SJCRH30 (cell line): ENCODE measurements around the gene P2RX1. TPM values are rescaled to one million over a fixed set of nuclear protein-coding genes. Genes with fewer than 3 reads are reported as not detected.
A peak's percentile ranks its signal among the peaks of the same experiment; 100 is the strongest.

Experiments used
- DNase-seq, 2 experiments: peaks; one replicate each; pipeline ENCODE4 v3.0.0-alpha.2; 2015 to 2020
- H3K27ac ChIP-seq: fragments of 250-450 bp; sonication (Bioruptor Pico); 2 replicates; pipeline ENCODE4 v1.5.1; 2020; ENCODE audit warnings: mild to moderate bottlenecking, moderate library complexity
- H3K27me3 ChIP-seq: fragments of 250-450 bp; sonication (Bioruptor Pico); 2 replicates; pipeline ENCODE4 v1.5.1; 2020; ENCODE audit warnings: mild to moderate bottlenecking, moderate library complexity
- H3K36me3 ChIP-seq: fragments of 250-450 bp; sonication (Bioruptor Pico); 2 replicates; pipeline ENCODE4 v1.5.1; 2020; ENCODE audit warnings: mild to moderate bottlenecking, moderate library complexity
- H3K4me1 ChIP-seq: fragments of 250-450 bp; sonication (Bioruptor Pico); 2 replicates; pipeline ENCODE4 v1.5.1; 2020; ENCODE audit warnings: mild to moderate bottlenecking, moderate library complexity
- H3K4me3 ChIP-seq: fragments of 250-450 bp; sonication (Bioruptor Pico); 2 replicates; pipeline ENCODE4 v1.5.1; 2020; ENCODE audit warnings: mild to moderate bottlenecking, moderate library complexity
- H3K9me3 ChIP-seq: fragments of 250-450 bp; sonication (Bioruptor Pico); replicated peaks from 2 replicates; pipeline ENCODE4 v1.5.1; 2020; ENCODE audit warnings: mild to moderate bottlenecking, moderate library complexity
- total RNA-seq: library from RNA; depleted of rRNA; stranded (reverse); fragments of >200 nt; shearing (Covaris generic); gene quantifications from 2 replicates; pipeline ENCODE4 v1.2.3, GENCODE V29; 2014

Gene P2RX1
- total RNA-seq, 1 experiment from 2014 or later, result 0.06 TPM

GRCh38 chr17:3910420-3911270, 5.6 kb downstream of the P2RX1 start:
- no peaks in the 10 kb centered on the region for H3K36me3 ChIP-seq
- no peaks in the 10 kb centered on the region for H3K9me3 ChIP-seq
- H3K27ac ChIP-seq, result no peak overlapping the region
- no peak for DNase-seq
- no peaks in the 10 kb centered on the region for H3K27me3 ChIP-seq
- peak overlapping the region; percentile 51 for H3K4me3 ChIP-seq
- no peaks in the 10 kb centered on the region for H3K4me1 ChIP-seq

DNA sequence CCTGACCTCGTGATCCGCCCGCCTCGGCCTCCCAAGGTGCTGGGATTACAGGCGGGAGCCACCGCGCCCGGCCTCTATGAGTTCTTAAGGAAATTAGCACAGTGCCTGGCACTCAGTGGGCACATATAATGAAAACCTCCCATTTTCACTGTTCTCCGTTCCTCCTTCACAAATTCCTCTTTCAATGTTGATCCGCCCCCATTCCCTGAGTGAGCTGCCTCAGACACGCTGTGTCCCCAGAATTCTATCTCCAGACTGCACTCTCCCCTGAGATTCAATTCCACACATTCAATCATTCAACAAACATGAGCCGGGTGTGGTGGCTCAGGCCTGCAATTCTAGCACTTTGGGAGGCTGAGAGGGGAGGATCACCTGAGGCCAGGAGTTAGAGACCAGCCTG, 7.0 kb downstream of the P2RX1 start:
- no peak overlapping the region for H3K4me3 ChIP-seq
- no peaks in the 10 kb centered on the region; the same call in 1 of the 2 replicates for H3K4me1 ChIP-seq
- H3K36me3 ChIP-seq, result no peaks in the 10 kb centered on the region
- H3K9me3 ChIP-seq, result no peaks in the 10 kb centered on the region
- no peak overlapping the region for H3K27ac ChIP-seq
- DNase-seq, result no peak
- H3K27me3 ChIP-seq, result no peaks in the 10 kb centered on the region

GRCh38 chr17:3907483-3908216, 8.6 kb downstream of the P2RX1 start:
- Histone ChIP-seq H3K27ac (no peak overlapping the region), H3K36me3 (no peaks in the 10 kb centered on the region), H3K27me3 (no peaks in the 10 kb centered on the region), H3K9me3 (no peaks in the 10 kb centered on the region), H3K4me3 (no peak overlapping the region), H3K4me1 (peaks cover 6% of the 10 kb centered on the region; the same call in 1 of the 2 replicates)
- DNase-seq, result no peak

- Histone ChIP-seq H3K27ac (no peak overlapping the region), H3K4me1 (peaks cover 6% of the 10 kb centered on the region; the same call in 1 of the 2 replicates), H3K9me3 (no peaks in the 10 kb centered on the region), H3K27me3 (no peaks in the 10 kb centered on the region), H3K36me3 (no peaks in the 10 kb centered on the region), H3K4me3 (no peak overlapping the region)
- no peak for DNase-seq
Measured at GRCh38 chr17:3906881-3907280, 9.4 kb downstream of the P2RX1 start.

GRCh38 chr17:3905017-3905520, 11.2 kb downstream of the P2RX1 start:
- Histone ChIP-seq H3K27ac (no peak overlapping the region), H3K27me3 (no peaks in the 10 kb centered on the region), H3K4me3 (no peak overlapping the region), H3K36me3 (no peaks in the 10 kb centered on the region), H3K4me1 (peaks cover 6% of the 10 kb centered on the region; the same call in 1 of the 2 replicates), H3K9me3 (no peaks in the 10 kb centered on the region)
- DNase-seq, result no peak

DNA sequence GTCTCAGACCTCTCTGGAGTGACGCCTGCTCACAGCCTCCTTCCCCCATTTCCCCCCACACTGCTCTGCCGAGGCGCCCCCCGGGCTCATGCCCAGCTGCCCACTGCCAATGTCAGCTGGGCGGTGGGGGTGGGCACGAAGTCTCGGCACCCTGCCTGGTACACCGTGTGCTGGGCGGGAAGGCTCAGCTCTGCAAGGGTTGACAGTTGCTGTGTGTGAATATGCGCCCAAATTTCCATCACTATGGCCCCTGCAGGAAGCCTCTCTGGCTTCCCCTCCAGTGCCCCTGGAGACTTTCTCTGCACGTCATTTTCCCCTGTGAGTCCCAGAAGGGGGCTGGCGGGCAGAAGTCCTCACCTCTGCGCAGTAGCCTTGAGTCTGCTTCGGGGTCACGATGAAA, 11.8 kb downstream of the P2RX1 start:
- Histone ChIP-seq H3K36me3 (no peaks in the 10 kb centered on the region), H3K9me3 (no peaks in the 10 kb centered on the region), H3K27me3 (no peaks in the 10 kb centered on the region), H3K27ac (no peak overlapping the region), H3K4me1 (peaks cover 6% of the 10 kb centered on the region; the same call in 1 of the 2 replicates), H3K4me3 (no peak overlapping the region)
- no peak for DNase-seq

DNA sequence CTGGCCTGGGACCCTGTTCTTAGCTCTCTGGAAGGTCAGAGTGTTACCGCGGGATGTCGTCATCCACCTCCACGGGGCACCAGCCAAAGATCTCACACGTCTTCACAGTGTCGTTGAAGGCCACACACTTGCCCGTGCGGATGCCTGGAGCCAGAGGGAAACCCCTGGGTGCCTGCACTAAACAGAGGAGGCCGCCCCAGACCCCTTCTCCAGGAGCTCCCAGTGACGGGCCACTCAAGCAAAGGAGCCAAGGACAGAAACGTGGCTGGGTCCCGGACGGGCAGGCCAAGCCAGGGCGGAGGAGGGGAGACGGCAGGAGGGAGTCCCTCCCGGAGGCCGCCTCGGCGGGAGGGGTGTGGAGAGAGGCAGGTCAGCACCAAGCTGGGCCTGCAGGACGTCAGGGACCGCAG, 12.4 kb downstream of the P2RX1 start:
- no peak overlapping the region for H3K27ac ChIP-seq
- no peaks in the 10 kb centered on the region for H3K27me3 ChIP-seq
- no peaks in the 10 kb centered on the region for H3K36me3 ChIP-seq
- no peaks in the 10 kb centered on the region for H3K9me3 ChIP-seq
- H3K4me1 ChIP-seq, result peaks cover 6% of the 10 kb centered on the region; the same call in 1 of the 2 replicates
- no peak for DNase-seq
- 0 out of 2 replicates have a peak overlapping the region, but pooled peaks have one; percentile 2 for H3K4me3 ChIP-seq

DNA sequence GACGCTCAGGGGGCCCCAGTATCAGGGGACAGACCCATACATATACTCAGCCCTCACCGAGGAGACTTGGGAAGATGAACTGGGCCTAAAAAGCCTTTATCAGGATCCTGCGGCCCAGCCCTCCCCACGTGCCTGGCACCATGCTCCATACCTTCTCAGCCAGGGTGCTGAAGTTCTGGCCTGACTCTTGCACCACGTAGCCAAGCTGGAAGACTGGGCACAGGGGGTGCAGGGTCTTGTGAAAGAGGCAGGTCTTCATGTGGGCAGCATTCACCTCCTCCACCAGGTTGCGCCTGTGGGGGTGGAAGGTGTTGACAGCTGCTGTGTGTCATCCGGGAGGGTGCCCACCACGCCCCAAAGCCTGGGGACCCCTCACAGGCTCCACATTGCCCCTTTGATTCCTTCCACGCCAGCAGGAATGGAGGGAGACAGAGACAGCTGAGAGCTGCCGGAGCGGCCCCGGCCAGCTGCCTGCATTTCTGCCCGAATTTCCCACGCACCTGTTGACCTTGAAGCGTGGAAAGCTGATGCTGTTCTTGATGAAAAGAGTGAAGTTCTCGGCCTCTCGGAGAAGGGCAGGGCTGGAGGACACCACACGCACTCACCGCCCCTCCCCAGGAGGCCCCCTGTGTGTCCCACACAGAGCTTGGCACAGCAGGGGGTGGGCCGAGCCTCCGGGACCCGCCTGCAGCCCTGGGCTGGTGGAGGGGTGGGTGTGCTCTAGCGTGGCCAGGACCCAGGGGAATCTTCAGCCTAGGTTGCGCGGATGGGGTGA, 13.0 kb downstream of the P2RX1 start:
- H3K9me3 ChIP-seq, result no peaks in the 10 kb centered on the region
- 0 out of 2 replicates have a peak overlapping the region, but pooled peaks have one; percentile 2 for H3K4me3 ChIP-seq
- H3K4me1 ChIP-seq, result peaks cover 6% of the 10 kb centered on the region; the same call in 1 of the 2 replicates
- H3K36me3 ChIP-seq, result no peaks in the 10 kb centered on the region
- no peaks in the 10 kb centered on the region for H3K27me3 ChIP-seq
- peak; percentile 49 to 57 for DNase-seq
- no peak overlapping the region for H3K27ac ChIP-seq

- Histone ChIP-seq H3K27me3 (no peaks in the 10 kb centered on the region), H3K4me1 (peaks cover 6% of the 10 kb centered on the region; the same call in 1 of the 2 replicates), H3K4me3 (no peak overlapping the region), H3K9me3 (no peaks in the 10 kb centered on the region), H3K27ac (no peak overlapping the region), H3K36me3 (no peaks in the 10 kb centered on the region)
- no peak for DNase-seq
Measured at GRCh38 chr17:3900646-3901045, 15.6 kb downstream of the P2RX1 start.

DNA sequence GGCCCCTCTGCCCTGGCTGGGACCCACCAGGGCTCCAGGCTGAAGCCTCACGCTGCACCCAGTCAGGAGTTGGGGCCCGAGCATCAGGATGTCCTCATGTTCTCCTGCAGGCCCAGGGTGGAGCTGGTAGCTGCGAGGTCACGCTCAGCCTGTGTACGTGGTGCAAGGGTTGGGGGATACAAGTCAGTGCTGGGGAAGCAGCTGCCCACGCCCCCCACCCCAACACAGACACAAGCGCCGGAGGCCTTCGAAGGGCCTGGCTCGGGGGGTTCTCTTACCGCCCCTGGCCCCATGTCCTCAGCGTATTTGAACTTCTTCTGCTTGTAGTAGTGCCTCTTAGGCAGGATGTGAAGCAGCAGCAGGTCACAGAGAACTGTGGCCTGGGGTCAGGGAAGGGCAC, 18.5 kb downstream of the P2RX1 start:
- Histone ChIP-seq H3K27ac (no peak overlapping the region), H3K36me3 (no peaks in the 10 kb centered on the region), H3K4me1 (no peaks in the 10 kb centered on the region), H3K9me3 (no peaks in the 10 kb centered on the region), H3K27me3 (no peaks in the 10 kb centered on the region), H3K4me3 (no peak overlapping the region)
- no peak for DNase-seq

DNA sequence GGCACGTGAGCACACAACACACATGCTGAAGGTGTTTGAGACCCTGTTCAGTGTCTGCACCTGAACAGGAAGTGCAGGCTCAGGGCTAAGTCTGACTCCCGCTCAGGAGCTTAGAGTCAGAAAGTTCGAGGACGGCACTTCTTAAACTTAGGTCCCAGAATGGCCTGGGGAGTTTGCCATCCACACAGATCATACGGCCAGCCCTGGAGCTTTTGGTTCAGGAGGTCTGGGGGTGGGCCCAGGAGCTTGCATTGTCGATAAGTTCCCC, 19.4 kb downstream of the P2RX1 start:
- Histone ChIP-seq H3K9me3 (no peaks in the 10 kb centered on the region), H3K4me1 (peaks cover 2% of the 10 kb centered on the region; the same call in 1 of the 2 replicates), H3K27me3 (no peaks in the 10 kb centered on the region)

DNA sequence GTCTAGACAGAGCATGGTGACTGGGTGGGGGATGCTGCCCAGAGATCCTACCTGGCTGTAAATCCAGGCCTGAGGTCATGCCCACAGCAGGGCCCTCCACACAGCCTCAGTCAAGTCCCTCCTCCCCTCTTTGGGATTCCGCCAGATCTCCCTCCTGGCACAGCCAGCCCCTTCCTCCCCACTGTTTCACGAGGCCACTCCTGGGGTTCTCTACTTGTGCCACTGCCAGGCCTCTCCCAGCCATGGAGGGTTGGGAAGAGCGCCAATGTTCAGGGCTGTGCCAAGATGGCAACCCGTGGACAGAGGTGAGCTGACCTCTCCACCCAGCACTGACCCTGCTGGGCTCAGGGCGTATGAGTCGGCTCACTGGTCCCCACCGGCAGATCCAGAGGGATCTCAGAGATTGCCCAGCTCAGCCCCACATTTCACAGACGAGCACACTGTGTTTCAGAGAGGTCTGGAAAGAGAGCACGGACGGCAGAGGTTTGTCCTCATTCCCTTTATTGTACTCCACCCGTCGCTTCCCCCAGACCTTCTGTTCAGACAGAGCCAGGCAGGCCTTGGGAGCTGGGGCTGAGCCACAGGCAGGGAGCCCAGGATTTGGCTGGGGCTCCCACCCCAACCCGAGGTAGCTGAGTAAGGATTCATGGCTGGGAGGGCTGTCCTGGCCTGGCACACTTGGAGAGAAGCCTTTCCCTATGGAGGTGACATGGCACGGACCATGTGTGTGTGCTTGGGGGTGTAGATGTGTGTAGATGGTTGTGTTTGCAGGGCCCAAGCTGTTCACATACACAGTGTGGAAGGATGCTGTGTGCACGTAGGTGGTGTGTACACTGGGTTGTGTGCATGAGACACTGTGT, 19.9 kb downstream of the P2RX1 start:
- H3K9me3 ChIP-seq, result no peaks in the 10 kb centered on the region

More for the DNA sequence above, 19.4 kb downstream of the P2RX1 start:
- H3K36me3 ChIP-seq, result no peaks in the 10 kb centered on the region
- H3K27ac ChIP-seq, result no peak overlapping the region
- H3K4me3 ChIP-seq, result no peak overlapping the region
- no peak for DNase-seq

DNA sequence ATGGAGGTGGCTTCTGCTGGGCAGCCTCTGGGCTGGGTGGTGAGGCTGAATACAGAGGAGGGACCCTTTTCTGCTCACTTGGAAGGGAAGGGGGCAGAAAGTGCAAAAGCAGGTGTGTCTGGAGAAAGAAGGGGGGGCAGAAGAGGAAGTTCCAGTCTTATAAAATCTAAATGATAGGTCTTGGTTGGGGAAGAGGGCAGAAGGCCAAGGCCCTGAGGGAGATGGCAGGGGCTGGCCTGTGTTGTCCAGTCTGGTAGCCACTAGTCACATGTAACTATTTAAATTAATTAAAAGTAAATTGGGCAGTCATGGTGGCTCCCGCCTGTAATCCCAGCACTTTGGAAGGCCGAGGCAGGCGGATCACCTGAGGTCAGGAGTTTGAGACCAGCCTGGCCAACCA, 20.9 kb downstream of the P2RX1 start:
- Histone ChIP-seq H3K4me3 (no peak overlapping the region), H3K36me3 (no peaks in the 10 kb centered on the region), H3K4me1 (peaks cover 17% of the 10 kb centered on the region), H3K27me3 (no peaks in the 10 kb centered on the region), H3K27ac (no peak overlapping the region), H3K9me3 (no peaks in the 10 kb centered on the region)
- DNase-seq, result no peak

More for the DNA sequence above, 19.9 kb downstream of the P2RX1 start:
- no peaks in the 10 kb centered on the region for H3K36me3 ChIP-seq
- H3K27me3 ChIP-seq, result no peaks in the 10 kb centered on the region
- no peak for DNase-seq
- no peak overlapping the region for H3K27ac ChIP-seq
- peaks cover 8% of the 10 kb centered on the region for H3K4me1 ChIP-seq
- no peak overlapping the region for H3K4me3 ChIP-seq

DNA sequence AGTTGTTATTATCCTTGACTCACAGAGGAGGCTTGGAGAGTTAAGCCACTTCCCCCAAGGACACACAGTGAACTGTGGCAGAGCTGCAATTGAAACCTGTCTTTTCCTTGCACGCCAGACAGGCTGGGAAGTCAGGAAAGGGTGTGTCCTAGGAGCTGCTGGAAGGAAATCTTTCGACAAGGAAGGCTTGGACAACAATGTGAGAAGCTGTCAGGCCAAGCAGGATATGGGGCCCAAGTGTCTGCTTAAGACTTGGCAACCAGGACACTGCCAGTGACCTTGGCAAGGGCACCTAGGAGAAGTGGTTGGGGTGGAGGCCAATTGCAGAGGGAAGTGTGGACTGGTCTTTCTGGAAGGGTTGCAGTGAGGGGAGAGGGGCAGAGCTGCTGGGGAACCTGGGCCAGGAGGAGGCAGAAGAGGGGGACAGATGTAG, 21.3 kb downstream of the P2RX1 start:
- no peaks in the 10 kb centered on the region for H3K9me3 ChIP-seq
- H3K4me1 ChIP-seq, result peaks cover 20% of the 10 kb centered on the region
- H3K27me3 ChIP-seq, result no peaks in the 10 kb centered on the region
- H3K27ac ChIP-seq, result no peak overlapping the region
- H3K4me3 ChIP-seq, result no peak overlapping the region
- no peaks in the 10 kb centered on the region for H3K36me3 ChIP-seq
- no peak for DNase-seq
